ENCODE data around the gene SLC24A4.

SLC24A4 gene

DNA sequence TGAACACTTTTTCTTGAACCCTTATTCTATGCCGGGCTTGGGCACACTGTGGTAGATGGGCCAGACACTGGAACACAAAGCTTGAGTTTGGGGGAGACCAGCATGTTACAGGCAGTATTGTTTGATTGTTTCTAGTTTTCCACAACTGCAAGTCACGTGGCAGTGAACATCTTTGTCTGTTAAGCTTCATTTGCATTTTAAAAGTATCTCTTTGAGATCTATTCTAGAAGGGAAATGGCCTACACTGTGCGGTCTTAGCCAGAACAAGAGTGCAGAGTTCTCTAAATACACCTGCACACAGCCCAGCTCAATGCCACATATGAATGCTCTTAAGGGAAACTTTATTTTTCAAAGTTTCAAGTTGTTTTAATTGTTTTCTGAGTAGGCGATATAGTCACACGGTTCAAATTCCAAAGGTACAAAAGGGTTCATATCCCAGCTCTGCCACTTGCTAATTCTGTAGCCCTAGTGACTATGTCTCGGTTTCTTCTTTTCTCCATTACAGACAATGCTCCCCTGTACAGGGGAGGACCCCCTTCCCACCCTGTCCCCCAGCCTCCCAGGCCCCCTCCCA lies 215.5 kb downstream of the SLC24A4 start:
- no peak for TF ChIP-seq POLR2A (IDR thresholded peaks at IDR 0.05; ENCODE audit: low read length)
- TF ChIP-seq GATA1 (IDR thresholded peaks at IDR 0.05; ENCODE audit: low read depth, low read length), result no peak
- DNase-seq, result no peak

- DNase-seq, result no peak
- no peak for TF ChIP-seq GATA1 (IDR thresholded peaks at IDR 0.05; ENCODE audit: low read depth, low read length)
- TF ChIP-seq POLR2A (IDR thresholded peaks at IDR 0.05; ENCODE audit: low read length), result no peak
Measured at GRCh38 chr14:92539419-92539818, 216.5 kb downstream of the SLC24A4 start.

GRCh38 chr14:92539875-92540274 lies 216.9 kb downstream of the SLC24A4 start:
- DNase-seq, result no peak
- no peak for TF ChIP-seq GATA1 (IDR thresholded peaks at IDR 0.05; ENCODE audit: low read depth, low read length)
- no peak for TF ChIP-seq POLR2A (IDR thresholded peaks at IDR 0.05; ENCODE audit: low read length)

DNA sequence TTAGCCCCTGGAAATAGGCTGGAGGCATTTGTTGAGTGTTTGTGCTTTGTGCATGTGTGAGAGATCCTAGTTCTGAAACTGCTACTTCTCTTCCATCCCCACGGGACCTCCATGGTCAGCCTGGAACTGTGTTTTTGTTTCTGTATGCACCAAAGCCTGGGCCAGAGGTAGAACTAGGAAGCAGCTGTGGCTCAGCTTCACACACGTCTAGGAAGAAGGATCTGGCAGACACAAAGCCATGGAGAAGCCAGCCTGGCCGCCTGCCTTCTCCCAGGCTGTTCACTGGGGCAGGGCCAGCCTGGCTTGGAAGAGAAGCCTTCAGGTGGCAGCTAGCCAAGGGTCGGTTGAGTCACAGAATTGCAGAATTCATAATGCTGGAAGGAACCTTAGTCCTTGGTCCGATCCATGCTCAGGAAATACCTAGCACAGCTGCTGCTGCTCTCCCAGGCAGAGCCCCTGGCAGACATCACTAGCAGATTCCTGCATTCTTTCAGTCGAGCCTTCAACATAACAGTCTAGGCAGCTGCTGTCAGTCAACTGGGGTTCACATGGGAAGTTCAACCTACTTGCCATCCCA lies 217.6 kb downstream of the SLC24A4 start:
- TF ChIP-seq POLR2A (IDR thresholded peaks at IDR 0.05; ENCODE audit: low read length), result no peak
- DNase-seq, result peak in 1 of 2 experiments; percentile 28

GRCh38 chr14:92542766-92543554 lies 220.0 kb downstream of the SLC24A4 start:
- TF ChIP-seq GATA1 (IDR thresholded peaks at IDR 0.05; ENCODE audit: low read depth, low read length), result no peak
- TF ChIP-seq POLR2A (IDR thresholded peaks at IDR 0.05; ENCODE audit: low read length), result no peak
- no peak for DNase-seq

DNA sequence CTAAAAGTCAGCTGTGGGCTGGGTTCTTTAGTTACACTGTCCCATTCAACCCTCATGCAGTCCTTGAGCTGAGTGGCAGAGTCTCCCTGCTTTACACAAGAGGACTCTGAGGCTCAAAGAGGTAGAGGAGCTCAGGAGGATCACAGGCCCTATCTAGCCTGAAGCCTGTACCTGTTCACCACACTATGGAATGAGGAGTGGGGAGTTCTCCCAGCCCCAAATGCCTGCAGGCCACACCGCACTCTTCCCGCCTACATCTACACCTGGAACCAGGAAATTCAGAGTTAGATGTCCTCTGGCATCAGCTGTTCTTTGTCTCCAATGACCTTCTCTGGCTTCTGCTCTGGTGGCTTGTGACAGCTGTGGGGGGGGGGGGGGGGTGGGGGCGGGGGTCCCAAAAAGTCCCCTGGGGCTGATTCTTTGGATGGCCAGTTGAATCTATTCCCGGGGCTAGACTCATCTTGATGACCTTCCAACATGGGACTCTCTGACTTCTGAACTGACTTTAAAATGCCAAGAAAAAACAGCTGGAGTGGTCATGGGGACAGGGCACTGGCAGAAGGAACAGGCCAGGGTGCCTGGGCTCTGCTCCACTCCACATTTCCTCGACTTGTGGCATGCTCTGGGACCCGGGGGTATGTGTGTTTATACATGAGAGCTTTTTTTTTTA lies 221.2 kb downstream of the SLC24A4 start:
- TF ChIP-seq GATA1 (IDR thresholded peaks at IDR 0.05; ENCODE audit: low read depth, low read length), result no peak
- DNase-seq, result no peak

GRCh38 chr14:92546347-92547053 lies 223.5 kb downstream of the SLC24A4 start:
- TF ChIP-seq GATA1 (IDR thresholded peaks at IDR 0.05; ENCODE audit: low read depth, low read length) (no peak), POLR2A (IDR thresholded peaks at IDR 0.05; ENCODE audit: low read length) (no peak)
- peak; percentile 55 to 58 for DNase-seq

DNA sequence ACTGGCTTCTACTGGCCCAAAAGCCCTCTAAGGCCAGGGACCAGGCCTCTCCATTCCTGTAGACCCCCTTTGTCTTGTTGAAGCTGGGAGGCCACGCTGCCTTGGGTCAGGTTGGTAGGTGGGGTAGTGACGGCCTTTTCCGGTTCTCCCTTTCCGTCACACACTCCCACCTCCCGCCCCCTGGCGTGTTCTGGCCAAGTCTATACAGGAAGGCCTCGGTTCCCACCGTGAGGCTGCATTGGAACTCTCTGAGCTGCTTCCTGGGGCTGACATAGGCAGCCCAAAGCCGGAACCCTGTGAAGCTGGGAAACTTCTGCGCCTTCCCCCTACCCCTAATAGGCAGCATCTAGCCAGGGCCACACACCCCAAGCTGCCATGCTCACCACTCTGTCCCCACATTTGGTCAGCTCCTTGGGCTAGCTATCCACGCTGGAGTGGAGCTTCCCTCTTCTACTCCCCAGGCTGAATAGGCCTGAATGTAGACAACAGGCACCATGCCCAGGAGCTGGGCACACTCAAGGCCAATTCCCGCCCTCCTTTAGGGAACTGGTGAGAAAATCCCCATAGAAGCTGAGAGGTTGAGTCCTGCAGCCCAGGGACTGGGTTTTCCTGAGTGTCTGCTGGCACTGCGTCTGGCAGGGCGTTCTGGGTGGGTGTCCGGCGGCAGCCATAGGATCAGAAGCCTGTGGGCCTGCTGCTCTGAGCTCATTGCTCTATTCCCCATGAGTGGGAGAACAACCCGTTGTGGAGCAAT lies 226.3 kb downstream of the SLC24A4 start:
- peak; percentile 22 to 37 for DNase-seq
- peak; percentile 12 for TF ChIP-seq POLR2A (IDR thresholded peaks at IDR 0.05; ENCODE audit: low read length)
- TF ChIP-seq GATA1 (IDR thresholded peaks at IDR 0.05; ENCODE audit: low read depth, low read length), result no peak

GRCh38 chr14:92549859-92550230 lies 226.9 kb downstream of the SLC24A4 start:
- peak; percentile 82 to 94 for DNase-seq
- TF ChIP-seq GATA1 (IDR thresholded peaks at IDR 0.05; ENCODE audit: low read depth, low read length), result peak; percentile 38
- TF ChIP-seq POLR2A (IDR thresholded peaks at IDR 0.05; ENCODE audit: low read length), result peak; percentile 14
